ENCODE measurements around the gene TSEN54. TPM values are rescaled to one million over a fixed set of nuclear protein-coding genes. Genes with fewer than 3 reads are reported as not detected.

Gene TSEN54
- polyA plus RNA-seq, 1 donor = 65.3 TPM

- peaks cover 79% of the 10 kb centered on the region for H3K36me3 ChIP-seq (ENCODE audit: control insufficient read depth, insufficient read depth, low read length)
- no peak overlapping the region for H3K27ac ChIP-seq (ENCODE audit: low read length)
- no peaks in the 10 kb centered on the region for H3K9me3 ChIP-seq (ENCODE audit: control insufficient read depth, low read depth, low read length)
- H3K4me3 ChIP-seq (ENCODE audit: low read length) = no peak overlapping the region
- no peaks in the 10 kb centered on the region for H3K27me3 ChIP-seq (ENCODE audit: control insufficient read depth, insufficient read depth, low read length)
- no peak for DNase-seq
- peaks cover 23% of the 10 kb centered on the region for H3K4me1 ChIP-seq (ENCODE audit: control insufficient read depth, insufficient read depth, low read length)
- WGBS (ENCODE audit: insufficient coverage, low lambda C conversion rate) = no CpG with 5 or more reads among the region's 13 CpGs
Measured at GRCh38 chr17:75503976-75504346, 12.4 kb upstream of the TSEN54 start.

GRCh38 chr17:75504347-75505151 is 11.8 kb upstream of the TSEN54 start:
- Histone ChIP-seq H3K36me3 (ENCODE audit: control insufficient read depth, insufficient read depth, low read length) (peaks cover 73% of the 10 kb centered on the region), H3K27ac (ENCODE audit: low read length) (no peak overlapping the region)

GRCh38 chr17:75505152-75505409 is 11.2 kb upstream of the TSEN54 start:
- Histone ChIP-seq H3K36me3 (ENCODE audit: control insufficient read depth, insufficient read depth, low read length) (peaks cover 73% of the 10 kb centered on the region), H3K4me1 (ENCODE audit: control insufficient read depth, insufficient read depth, low read length) (peaks cover 34% of the 10 kb centered on the region), H3K9me3 (ENCODE audit: control insufficient read depth, low read depth, low read length) (no peaks in the 10 kb centered on the region), H3K4me3 (ENCODE audit: low read length) (no peak overlapping the region), H3K27me3 (ENCODE audit: control insufficient read depth, insufficient read depth, low read length) (no peaks in the 10 kb centered on the region), H3K27ac (ENCODE audit: low read length) (no peak overlapping the region)
- no peak for DNase-seq
- WGBS (ENCODE audit: insufficient coverage, low lambda C conversion rate) = no CpG with 5 or more reads among the region's 4 CpGs

More at GRCh38 chr17:75504347-75505151, 11.8 kb upstream of the TSEN54 start:
- peaks cover 29% of the 10 kb centered on the region for H3K4me1 ChIP-seq (ENCODE audit: control insufficient read depth, insufficient read depth, low read length)
- H3K4me3 ChIP-seq (ENCODE audit: low read length) = no peak overlapping the region
- peak in 1 of 2 donors; percentile 41 for DNase-seq
- no peaks in the 10 kb centered on the region for H3K27me3 ChIP-seq (ENCODE audit: control insufficient read depth, insufficient read depth, low read length)
- WGBS (ENCODE audit: insufficient coverage, low lambda C conversion rate) = no CpG with 5 or more reads among the region's 32 CpGs
- H3K9me3 ChIP-seq (ENCODE audit: control insufficient read depth, low read depth, low read length) = no peaks in the 10 kb centered on the region

GRCh38 chr17:75505640-75506039 is 10.7 kb upstream of the TSEN54 start:
- Histone ChIP-seq H3K27me3 (ENCODE audit: control insufficient read depth, insufficient read depth, low read length) (no peaks in the 10 kb centered on the region), H3K36me3 (ENCODE audit: control insufficient read depth, insufficient read depth, low read length) (peaks cover 70% of the 10 kb centered on the region), H3K4me1 (ENCODE audit: control insufficient read depth, insufficient read depth, low read length) (peaks cover 37% of the 10 kb centered on the region), H3K4me3 (ENCODE audit: low read length) (no peak overlapping the region), H3K9me3 (ENCODE audit: control insufficient read depth, low read depth, low read length) (no peaks in the 10 kb centered on the region), H3K27ac (ENCODE audit: low read length) (no peak overlapping the region)
- WGBS (ENCODE audit: insufficient coverage, low lambda C conversion rate) = 100% methylated on average over 4 of the region's 15 CpGs
- no peak for DNase-seq

GRCh38 chr17:75506134-75506533 is 10.2 kb upstream of the TSEN54 start:
- WGBS (ENCODE audit: insufficient coverage, low lambda C conversion rate) = no CpG with 5 or more reads among the region's 21 CpGs
- Histone ChIP-seq H3K36me3 (ENCODE audit: control insufficient read depth, insufficient read depth, low read length) (peaks cover 66% of the 10 kb centered on the region), H3K27me3 (ENCODE audit: control insufficient read depth, insufficient read depth, low read length) (no peaks in the 10 kb centered on the region), H3K4me3 (ENCODE audit: low read length) (no peak overlapping the region), H3K9me3 (ENCODE audit: control insufficient read depth, low read depth, low read length) (no peaks in the 10 kb centered on the region), H3K4me1 (ENCODE audit: control insufficient read depth, insufficient read depth, low read length) (peaks cover 42% of the 10 kb centered on the region), H3K27ac (ENCODE audit: low read length) (no peak overlapping the region)
- DNase-seq = no peak

- no peak overlapping the region for H3K27ac ChIP-seq (ENCODE audit: low read length)
- no peak for DNase-seq
- WGBS (ENCODE audit: insufficient coverage, low lambda C conversion rate) = no CpG with 5 or more reads among the region's 20 CpGs
- H3K36me3 ChIP-seq (ENCODE audit: control insufficient read depth, insufficient read depth, low read length) = peaks cover 63% of the 10 kb centered on the region
- H3K4me1 ChIP-seq (ENCODE audit: control insufficient read depth, insufficient read depth, low read length) = peaks cover 49% of the 10 kb centered on the region
- H3K27me3 ChIP-seq (ENCODE audit: control insufficient read depth, insufficient read depth, low read length) = no peaks in the 10 kb centered on the region
- no peaks in the 10 kb centered on the region for H3K9me3 ChIP-seq (ENCODE audit: control insufficient read depth, low read depth, low read length)
- H3K4me3 ChIP-seq (ENCODE audit: low read length) = no peak overlapping the region
Measured at GRCh38 chr17:75506888-75507287, 9.4 kb upstream of the TSEN54 start.

- H3K27ac ChIP-seq (ENCODE audit: low read length) = peak overlapping the region; percentile 41
- WGBS (ENCODE audit: insufficient coverage, low lambda C conversion rate) = no CpG with 5 or more reads among the region's 27 CpGs
Measured at GRCh38 chr17:75507733-75508719, 8.3 kb upstream of the TSEN54 start.

GRCh38 chr17:75508931-75509361 is 7.4 kb upstream of the TSEN54 start:
- no CpG with 5 or more reads among the region's 5 CpGs for WGBS (ENCODE audit: insufficient coverage, low lambda C conversion rate)
- H3K9me3 ChIP-seq (ENCODE audit: control insufficient read depth, low read depth, low read length) = no peaks in the 10 kb centered on the region
- H3K4me1 ChIP-seq (ENCODE audit: control insufficient read depth, insufficient read depth, low read length) = peaks cover 70% of the 10 kb centered on the region
- peak overlapping the region; percentile 41 for H3K27ac ChIP-seq (ENCODE audit: low read length)
- peak; percentile 61 to 81 for DNase-seq
- H3K36me3 ChIP-seq (ENCODE audit: control insufficient read depth, insufficient read depth, low read length) = peaks cover 57% of the 10 kb centered on the region
- H3K4me3 ChIP-seq (ENCODE audit: low read length) = no peak overlapping the region
- no peaks in the 10 kb centered on the region for H3K27me3 ChIP-seq (ENCODE audit: control insufficient read depth, insufficient read depth, low read length)

More at GRCh38 chr17:75507733-75508719, 8.3 kb upstream of the TSEN54 start:
- peak; percentile 54 to 81 for DNase-seq
- H3K9me3 ChIP-seq (ENCODE audit: control insufficient read depth, low read depth, low read length) = no peaks in the 10 kb centered on the region
- H3K36me3 ChIP-seq (ENCODE audit: control insufficient read depth, insufficient read depth, low read length) = peaks cover 61% of the 10 kb centered on the region
- no peaks in the 10 kb centered on the region for H3K27me3 ChIP-seq (ENCODE audit: control insufficient read depth, insufficient read depth, low read length)
- H3K4me1 ChIP-seq (ENCODE audit: control insufficient read depth, insufficient read depth, low read length) = peaks cover 61% of the 10 kb centered on the region
- no peak overlapping the region for H3K4me3 ChIP-seq (ENCODE audit: low read length)

GRCh38 chr17:75509528-75510258 is 6.6 kb upstream of the TSEN54 start:
- WGBS (ENCODE audit: insufficient coverage, low lambda C conversion rate) = no CpG with 5 or more reads among the region's 19 CpGs
- no peak overlapping the region for H3K4me3 ChIP-seq (ENCODE audit: low read length)
- DNase-seq = no peak
- no peaks in the 10 kb centered on the region for H3K9me3 ChIP-seq (ENCODE audit: control insufficient read depth, low read depth, low read length)
- peak overlapping the region; percentile 41 for H3K27ac ChIP-seq (ENCODE audit: low read length)
- H3K36me3 ChIP-seq (ENCODE audit: control insufficient read depth, insufficient read depth, low read length) = peaks cover 50% of the 10 kb centered on the region
- no peaks in the 10 kb centered on the region for H3K27me3 ChIP-seq (ENCODE audit: control insufficient read depth, insufficient read depth, low read length)
- peaks cover 74% of the 10 kb centered on the region for H3K4me1 ChIP-seq (ENCODE audit: control insufficient read depth, insufficient read depth, low read length)

- H3K36me3 ChIP-seq (ENCODE audit: control insufficient read depth, insufficient read depth, low read length) = peaks cover 37% of the 10 kb centered on the region
- H3K27me3 ChIP-seq (ENCODE audit: control insufficient read depth, insufficient read depth, low read length) = no peaks in the 10 kb centered on the region
- DNase-seq = no peak
- no peak overlapping the region for H3K4me3 ChIP-seq (ENCODE audit: low read length)
- H3K9me3 ChIP-seq (ENCODE audit: control insufficient read depth, low read depth, low read length) = no peaks in the 10 kb centered on the region
- H3K27ac ChIP-seq (ENCODE audit: low read length) = peak overlapping the region; percentile 63
- H3K4me1 ChIP-seq (ENCODE audit: control insufficient read depth, insufficient read depth, low read length) = peaks cover 72% of the 10 kb centered on the region
- no CpG with 5 or more reads among the region's 4 CpGs for WGBS (ENCODE audit: insufficient coverage, low lambda C conversion rate)
Measured at GRCh38 chr17:75511270-75511609, 5.1 kb upstream of the TSEN54 start.

Measured in large intestine (tissue), 3 donors.